ENCODE measurements around the gene LRIG1.

LRIG1 gene

DNA sequence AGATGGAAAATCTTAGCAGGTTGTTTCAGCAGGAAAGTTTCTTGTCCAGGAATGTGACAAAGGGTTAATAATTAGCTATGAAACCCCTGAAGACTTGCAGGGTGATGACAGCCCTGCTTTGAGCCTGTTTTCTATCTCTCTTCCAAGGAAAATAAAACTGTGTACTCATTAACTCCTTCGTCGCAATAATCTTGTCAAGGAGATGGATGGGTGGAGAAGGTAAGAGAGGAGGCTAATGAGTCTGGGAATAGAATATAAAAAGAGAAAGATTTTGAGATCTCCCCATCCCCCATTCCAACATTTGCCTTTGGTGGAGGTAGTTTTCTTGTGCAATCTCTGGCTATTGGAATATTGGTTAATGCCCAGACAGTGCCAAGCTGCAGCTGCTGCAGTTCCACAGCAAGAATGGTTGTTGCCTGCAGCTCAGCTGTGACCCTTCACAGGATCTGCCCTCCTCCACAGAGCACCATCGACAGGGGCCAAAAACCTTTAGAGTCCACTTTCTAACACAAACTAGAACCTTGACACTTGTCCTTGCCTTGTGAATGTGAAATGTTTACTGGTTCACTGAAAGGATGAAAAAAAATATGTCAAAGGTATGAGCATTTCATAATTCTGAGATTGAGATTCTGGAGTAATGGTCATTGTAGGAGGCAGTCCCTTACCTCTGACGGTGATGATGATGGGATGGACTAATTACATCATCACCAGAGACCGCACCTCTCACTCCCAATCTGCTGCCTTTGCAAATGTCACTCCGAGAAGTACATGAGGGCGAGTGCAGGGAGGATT lies 4.2 kb upstream of the LRIG1 start:
- DNase-seq (ENCODE audit: low read depth, low spot score), result no peak

DNA sequence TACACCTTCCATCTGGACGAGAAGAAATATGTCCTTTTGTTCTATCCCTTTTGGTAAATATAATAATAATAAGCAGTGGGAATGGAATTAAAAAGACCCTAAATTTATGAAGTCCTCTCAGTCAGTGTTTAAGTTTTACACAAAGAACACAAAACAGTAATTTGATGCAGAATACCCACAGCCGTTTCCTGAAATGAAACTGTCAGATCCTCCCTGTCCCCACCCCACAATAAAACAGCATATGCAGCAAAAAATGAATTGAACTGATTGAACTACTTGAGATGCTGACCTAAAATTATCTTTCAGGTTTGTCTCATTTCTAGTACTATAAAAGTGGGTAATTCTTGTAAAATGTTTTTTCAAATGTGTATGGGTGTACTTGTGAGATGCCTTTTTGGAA lies 2.2 kb upstream of the LRIG1 start:
- DNase-seq (ENCODE audit: low read depth, low spot score), result no peak

DNA sequence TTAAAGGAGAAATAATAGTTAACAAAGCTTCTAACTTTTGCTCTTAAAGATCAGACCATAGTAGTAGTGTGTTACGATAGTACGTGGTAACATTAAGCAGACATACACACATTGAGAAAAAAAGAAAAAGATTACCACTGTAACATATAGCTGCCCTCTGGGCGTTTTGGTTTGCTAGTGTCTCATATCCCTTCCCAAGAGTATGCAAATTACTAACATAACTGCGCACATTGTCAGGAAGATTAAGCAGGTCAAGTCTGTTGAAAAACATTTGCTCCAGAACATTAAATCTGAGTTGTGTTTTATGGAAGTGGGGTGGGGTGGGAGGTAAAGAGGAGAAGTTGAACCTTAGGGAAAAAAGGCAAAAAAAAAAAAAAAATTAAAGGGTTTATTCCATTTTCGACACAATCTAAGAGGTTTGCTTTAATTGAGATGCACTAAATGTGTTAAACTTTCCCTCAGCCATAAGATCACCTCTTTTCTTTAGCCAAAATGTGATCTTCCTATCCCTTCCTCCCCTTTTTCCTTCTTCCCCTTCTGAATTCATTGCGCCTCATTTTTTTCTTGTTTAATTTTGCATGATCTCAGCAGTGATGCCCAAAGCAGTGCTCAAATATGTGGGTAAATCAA lies 1.5 kb upstream of the LRIG1 start:
- DNase-seq (ENCODE audit: low read depth, low spot score), result no peak

DNA sequence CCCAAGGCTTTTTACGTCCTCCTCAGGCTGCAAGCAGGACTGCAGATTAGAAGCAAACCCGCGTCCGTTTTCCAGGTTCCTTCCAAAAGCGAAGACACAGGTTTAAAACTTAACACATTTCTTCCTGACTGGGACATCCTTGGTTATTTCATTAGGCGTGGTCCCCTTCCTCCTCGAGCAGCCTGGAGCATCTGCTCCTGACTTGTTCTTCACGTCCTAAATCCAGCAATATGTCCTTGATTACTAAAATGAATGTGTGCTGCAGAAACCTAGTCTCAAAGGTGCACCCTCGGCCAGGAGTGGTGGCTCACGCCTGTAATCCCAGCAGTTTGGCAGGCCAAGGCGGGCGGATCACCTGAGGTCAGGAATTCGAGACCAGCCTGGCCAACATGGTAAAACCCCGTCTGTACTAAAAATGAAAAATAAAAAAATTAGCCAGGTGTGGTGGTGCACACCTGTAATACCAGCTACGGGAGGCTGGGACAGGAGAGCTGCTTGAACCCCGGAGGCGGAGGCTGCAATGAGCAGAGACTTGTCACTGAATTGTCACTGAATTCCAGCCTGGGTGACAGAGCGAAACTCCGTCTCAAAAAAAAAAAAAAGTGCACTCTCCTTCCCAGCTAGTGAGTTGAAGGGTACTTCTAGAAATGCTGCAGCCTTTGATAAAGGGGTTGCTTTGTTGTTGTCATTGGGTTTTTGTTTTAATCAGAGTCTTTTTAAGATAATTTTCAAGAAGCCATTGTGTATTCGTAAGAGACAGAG lies 842 bp upstream of the LRIG1 start:
- DNase-seq (ENCODE audit: low read depth, low spot score), result no peak

DNA sequence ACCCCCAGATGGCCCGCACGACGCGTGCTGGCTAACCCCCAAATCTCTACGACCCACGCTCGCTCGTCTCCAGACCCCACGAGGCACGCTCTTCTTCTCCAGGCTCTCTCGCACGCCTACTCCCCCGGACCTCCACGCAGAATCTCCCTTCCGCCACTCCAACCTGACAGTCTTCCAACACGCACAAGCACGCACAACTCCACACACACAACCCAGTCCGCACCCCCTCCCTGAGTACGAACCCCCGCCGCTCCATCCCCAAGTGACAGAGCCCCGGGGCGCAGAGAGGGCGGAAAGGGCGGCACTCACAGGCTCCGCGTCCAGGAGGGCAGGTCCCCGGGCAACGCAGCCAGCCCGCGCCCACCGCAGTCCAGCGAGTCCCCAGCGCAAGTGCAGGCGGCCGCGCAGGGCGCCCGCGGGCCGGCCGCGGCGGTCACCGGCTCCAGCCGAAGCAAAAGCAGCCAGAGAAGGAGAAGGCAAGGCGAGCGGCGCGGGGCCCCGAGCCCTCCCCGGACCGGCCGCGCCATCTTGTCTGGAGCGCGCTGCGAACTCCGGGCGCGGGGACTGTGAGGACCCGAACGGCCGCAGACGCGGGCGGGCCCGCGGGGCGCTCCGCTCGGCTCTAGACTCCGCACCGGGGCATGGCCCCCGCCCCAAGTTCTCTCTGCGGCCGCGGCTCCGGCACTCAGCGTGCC lies 794 bp downstream of the LRIG1 start:
- DNase-seq (ENCODE audit: low read depth, low spot score), result no peak

DNA sequence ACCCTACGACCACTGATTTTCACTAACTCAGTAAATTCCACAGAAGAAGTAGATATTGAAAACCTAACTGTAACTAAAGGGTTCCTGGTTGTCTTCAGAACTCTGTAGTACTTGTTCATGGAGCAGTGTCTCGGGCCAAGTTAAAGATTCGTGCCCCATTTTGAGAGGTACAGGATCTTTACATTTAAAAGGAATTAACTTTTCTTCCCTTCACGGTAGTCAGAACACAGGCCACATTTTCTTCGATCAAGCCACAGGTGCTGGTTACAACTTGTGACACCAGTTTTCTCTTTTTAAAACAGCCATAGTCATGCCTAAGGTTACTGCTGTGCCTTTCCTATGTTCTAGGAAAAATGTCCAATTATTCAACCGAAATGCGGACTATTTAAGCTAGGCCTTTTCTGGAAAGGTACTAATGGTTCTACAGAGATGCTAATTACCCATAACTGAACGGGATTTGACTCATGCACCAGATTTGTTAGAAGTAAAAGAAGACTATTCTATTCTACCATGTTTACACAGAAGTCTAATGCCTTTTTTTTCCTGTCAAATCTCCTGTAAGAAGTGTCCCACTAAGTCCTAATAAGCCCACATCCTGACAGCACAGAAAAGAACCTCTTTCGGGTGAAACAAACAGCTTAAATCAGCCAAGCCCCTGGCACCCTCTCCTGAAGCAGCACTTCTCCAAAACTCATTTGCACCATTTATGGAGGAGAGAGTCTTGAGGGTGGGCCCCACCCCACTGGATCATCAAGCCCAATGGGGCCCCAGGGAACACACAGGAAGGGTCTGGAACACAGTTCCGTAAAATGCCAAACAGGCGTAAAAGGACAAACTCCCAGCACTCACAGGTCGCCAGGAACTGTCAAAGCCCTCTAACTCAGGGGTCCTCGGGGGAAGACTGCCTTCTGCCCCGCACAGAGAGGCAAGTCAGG lies 1.9 kb downstream of the LRIG1 start:
- DNase-seq (ENCODE audit: low read depth, low spot score), result no peak

DNA sequence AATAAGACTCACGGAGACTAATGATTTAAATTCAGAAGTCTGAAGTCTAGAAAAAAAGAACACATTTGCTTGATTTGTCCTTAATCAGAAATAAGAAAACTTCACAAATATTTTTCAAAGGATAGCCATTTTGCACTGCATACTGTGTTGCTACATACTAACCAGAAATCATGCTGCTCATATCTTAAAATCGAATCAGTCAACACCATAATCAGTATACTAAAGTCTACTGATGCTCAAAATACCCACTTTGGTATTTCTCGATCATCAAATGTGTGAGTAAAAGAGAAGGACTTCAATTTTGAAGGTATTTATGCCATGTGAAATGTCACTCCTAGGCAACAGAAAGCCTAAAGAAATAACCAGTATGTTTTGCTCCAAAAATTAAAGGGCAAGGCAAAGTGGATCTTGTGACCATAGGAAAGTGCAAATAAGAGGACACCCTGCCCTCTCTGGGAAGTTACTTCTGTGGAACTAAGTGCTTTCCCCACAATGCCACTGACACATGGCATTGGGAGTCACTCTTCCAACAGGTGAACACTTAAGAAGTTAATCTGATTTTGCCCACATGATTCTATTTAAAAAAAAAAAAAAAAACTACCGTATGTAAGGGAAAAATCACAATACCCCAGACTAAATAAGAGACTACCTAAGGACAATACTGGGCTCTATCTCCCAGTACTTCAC lies 2.7 kb downstream of the LRIG1 start:
- DNase-seq (ENCODE audit: low read depth, low spot score), result no peak

DNA sequence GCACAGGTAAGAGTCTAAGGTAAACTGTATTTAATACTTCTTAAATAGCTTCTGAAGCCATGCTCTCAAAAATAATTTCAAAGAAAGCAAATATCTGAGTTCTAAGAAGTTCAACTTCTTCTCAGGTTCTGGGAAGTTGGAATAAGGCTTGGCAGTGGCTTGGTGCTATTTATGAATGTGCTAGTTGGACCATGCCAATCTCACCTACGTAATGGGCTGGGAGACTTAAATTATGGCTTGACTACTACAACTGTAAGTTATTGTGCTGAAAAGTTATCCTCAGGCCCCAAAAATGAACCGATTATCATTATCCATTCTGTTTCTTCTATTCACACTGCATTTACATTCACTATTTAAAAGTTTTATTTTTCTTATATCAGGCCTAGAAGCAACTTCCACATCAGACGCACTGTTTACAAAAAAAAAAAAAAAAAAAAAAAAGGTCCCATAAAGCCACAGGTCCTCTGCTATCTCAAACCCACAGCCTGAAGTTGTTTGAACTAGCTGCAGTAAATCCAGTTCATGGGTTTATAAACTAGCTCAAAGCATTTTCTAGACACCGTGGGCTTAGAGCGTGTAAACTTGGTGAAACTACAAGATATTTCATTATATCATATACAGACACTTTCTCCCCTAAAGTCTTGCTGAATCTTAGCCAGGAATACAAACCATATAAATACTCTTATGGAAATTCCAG lies 3.4 kb downstream of the LRIG1 start:
- DNase-seq (ENCODE audit: low read depth, low spot score), result no peak

DNA sequence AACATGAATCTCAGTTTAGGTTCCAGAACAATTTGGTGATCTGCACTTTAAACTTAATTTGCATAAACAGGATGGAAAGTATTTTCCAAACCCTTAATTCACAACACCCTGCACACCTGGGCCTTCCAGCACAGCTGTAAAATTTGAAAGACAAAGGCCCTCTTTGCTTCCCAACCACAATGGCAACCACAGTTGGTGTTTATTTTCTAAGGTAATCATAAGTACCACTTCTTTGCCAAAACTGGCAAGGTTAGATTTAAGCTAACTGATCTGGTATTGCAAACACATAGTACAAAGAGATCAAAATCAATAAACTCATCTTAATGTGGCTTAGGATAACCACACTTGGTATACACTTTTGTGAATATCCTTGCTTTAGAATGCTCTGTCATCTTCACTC lies 4.1 kb downstream of the LRIG1 start:
- DNase-seq (ENCODE audit: low read depth, low spot score), result no peak

DNA sequence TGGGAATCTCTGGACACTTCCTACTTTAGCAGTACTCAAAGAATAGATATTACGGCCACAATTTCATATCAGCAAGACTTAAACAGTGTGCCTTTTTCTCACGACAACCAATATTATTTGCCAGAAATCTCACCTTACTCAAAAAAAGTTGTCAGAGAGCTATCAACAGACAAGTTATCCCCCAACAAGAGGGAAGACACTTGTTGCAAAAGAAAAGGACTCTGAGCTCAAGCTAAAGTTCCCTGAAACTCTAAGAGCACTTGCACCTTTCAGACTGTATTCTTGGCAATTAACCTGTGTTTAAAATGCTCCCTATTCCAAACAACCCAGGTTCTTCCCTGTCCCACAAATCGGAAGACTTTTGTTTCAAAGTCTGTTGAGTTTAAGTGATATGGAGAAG lies 4.5 kb downstream of the LRIG1 start:
- no peak for DNase-seq (ENCODE audit: low read depth, low spot score)

DNA sequence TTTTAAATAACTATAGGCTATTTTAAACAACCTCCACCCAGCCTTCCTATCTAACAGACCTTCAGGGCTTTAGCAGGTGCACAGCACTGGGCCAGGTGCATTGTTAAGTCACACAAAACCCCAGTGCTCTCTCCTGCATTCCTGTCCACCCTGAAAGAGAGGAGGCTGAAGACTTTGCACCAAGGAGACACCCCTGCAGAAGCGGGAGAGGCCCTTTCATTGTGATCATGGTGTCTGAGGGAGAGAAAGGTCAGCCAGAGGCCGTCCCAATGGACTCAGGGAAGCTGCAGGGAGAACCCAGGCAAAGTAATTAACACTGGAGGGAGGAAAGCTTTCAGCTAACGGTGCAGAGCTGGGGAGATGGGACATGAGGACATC lies 5.2 kb downstream of the LRIG1 start:
- DNase-seq (ENCODE audit: low read depth, low spot score), result no peak

DNA sequence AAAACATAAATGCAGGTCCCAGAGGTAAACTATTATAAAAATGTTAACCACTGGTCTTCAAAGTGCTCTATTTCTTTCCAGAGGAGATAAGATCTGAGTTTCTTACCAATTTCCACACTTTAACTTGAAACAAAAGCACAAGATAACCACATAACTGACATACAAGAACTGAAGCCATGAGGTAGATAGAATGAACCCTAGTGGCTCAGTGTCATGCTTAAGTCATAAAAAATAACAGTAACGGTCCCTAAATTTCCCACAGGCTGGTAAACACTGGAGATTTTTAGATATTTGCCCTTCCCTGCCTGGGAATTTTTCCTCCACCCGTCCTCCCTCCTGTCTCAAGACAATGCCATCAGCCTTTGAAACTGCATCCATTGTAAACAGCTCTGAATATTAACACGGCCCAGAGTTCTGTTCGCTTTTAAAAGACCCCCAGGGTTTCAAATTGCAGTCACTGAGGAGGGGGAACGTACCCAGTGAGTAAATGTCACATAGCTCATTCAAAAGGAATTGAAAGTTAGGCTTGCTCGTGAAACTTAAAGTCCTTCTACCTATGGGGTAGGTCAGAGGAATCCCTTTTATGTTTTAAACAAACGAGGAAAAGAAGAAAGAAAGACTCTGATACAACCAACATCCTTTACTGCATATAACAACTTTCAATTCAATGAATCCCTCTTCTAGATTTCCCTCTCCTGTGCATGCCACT lies 5.7 kb downstream of the LRIG1 start:
- no peak for DNase-seq (ENCODE audit: low read depth, low spot score)

DNA sequence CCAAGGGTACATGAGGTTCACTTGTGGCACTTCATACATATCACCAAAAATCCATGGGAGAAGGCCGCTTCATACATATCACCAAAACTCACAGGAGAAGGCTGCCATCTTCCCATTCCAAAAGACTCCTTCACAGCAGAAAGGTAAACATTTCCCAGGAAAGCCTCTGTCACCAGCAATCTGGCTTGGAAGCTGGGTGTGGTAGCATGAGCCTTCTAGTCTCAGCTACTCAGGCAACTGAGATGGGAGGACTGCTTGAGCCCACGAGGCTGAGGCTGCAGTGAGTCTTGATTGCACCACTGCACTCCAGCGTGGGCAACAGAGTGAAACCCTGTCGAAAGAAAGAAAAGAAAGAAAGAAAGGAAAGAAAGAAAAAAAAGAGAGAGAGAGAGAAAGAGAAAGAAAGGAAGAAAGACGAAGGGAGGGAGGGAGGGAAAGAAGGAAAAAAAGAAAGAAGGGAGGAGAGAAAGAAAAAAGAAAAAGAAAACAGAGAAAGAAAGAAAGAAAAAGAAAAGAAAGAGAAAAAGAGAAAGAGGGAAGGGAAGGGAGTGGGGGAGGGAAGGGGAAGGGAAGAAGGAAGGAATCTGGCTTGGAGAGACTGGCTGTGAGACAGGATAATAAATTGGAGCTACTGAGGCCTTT lies 7.2 kb downstream of the LRIG1 start:
- DNase-seq (ENCODE audit: low read depth, low spot score), result no peak

DNA sequence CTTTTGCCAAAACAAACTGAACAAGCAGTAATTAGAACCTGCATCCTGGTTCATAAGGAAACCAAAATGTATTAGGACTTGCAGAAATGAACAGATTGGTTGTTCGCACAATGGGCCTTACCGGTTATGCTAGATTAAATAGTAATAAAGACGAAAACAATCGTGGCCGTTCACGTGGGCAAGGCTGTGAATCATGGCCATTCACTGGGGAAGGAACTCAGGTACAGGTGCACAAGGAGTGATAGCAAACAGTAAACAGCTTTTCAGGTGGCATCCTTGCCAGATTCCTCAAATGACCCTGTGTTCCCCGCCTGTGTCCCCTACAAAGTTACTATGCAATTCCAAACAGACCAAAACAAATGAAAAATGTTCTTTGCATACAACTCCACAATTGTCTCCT lies 8.2 kb downstream of the LRIG1 start:
- DNase-seq (ENCODE audit: low read depth, low spot score), result no peak

DNA sequence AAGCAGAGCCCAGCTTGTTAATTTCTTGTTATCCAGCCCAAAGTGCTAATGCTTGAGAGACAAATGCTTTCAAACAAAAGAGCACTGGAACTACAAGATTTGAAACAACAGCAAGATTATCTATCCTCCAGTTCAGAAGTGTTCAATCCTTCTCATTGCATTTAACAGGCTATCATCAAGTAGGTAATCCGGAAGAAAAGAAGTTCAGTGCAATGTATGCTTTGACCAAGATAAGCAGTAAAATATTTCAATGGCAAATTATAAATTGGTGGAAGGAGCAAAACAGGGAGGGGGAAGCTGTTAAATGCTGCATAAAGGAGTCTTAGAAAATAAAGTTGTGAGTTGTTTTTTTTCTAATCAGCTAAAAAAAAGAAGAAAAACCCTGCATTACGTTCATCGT lies 8.8 kb downstream of the LRIG1 start:
- DNase-seq (ENCODE audit: low read depth, low spot score), result no peak

DNA sequence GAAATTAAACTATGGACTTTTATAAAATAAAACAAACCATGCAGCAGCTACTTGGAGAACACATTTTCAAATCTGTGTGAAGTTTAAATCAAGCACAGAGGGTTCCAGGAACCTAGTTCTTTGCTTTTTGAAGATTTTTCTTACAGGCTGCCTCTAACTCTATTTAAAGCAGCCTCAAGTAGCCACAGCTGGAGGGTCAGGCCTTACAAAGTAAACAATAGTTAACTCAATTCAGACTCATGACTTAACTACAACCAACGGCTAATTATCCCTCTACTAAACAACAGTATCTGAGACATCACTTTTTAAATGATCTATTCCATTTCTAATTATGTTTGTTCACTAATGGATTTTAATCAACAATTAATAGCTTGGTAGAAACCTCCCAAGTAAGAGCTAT lies 9.8 kb downstream of the LRIG1 start:
- DNase-seq (ENCODE audit: low read depth, low spot score), result no peak

DNA sequence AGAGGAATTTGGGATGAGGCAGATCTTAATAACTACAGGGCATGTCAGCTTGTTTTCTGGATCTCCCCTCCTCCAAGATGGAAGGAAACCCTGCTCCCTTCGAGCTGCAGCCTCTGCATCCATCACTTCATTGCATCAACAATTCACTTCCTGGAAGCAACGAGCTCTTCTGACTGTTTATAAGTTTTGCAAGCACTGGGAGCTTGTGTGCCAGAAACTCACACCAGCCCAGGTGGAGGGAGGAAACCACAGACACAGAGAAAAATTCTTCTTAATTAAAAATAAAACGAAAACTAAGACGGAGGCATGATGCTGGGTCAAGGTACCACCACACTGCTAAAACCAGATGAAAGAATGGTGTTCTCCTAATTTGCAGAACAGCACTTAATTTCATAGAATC lies 10.6 kb downstream of the LRIG1 start:
- DNase-seq (ENCODE audit: low read depth, low spot score), result no peak

DNA sequence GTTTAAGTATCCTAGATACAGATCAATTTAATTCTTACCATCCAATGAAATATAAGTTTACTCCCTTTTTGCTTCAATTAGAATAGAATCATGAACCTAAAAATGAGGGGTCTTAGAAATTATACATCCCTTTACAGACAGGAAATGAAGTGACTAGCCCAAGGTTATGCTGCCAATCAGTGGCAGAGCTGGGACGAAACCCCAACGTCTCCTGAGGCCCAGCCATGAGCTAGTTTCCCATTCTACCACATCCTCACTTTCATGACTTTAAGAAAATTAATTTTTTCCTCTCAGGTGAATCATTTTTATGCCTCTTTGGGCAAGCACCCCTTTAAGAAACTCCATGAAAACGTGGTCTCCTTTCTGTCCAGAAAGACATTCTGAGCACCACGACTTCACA lies 11.2 kb downstream of the LRIG1 start:
- no peak for DNase-seq (ENCODE audit: low read depth, low spot score)

DNA sequence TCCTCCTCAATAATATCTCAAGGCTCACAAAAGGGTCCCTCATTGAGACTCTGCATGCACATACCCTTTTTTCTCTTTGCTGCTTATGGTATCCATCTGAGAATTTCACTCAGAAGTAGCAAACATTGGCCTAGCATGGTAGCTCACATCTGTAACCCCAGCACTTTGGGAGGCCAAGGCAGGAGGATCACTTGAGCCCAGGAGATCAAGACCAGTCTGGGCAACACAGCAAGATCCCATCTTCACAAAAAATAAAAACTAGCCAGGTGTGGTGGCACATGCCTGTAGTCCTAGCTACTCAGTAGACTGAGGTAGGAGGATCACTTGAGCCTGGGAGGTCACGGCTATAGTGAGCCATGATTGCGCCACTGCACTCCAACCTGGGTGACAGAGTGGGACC lies 11.7 kb downstream of the LRIG1 start:
- no peak for DNase-seq (ENCODE audit: low read depth, low spot score)
